ENCODE data around the gene FBXO34.

FBXO34 gene

DNA sequence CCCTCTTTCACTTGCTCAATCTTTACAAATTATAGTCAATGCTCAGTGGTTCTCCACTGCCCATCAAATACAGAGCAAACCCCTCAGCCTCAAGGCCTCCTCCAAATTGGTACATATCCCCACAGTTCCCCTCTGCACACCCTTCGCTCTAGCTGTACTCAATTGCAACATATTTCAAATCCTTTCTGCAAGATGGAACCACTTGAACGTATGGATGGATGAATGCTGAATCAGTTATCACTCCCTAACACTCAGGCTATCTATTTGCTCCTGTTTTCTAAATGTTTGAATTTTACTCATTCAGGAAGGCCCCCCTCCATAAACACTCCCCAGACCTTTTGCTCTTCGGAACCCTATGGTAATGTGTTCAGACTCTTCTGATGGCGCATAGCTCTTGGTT is 115.9 kb downstream of the FBXO34 start:
- DNase-seq = no peak

DNA sequence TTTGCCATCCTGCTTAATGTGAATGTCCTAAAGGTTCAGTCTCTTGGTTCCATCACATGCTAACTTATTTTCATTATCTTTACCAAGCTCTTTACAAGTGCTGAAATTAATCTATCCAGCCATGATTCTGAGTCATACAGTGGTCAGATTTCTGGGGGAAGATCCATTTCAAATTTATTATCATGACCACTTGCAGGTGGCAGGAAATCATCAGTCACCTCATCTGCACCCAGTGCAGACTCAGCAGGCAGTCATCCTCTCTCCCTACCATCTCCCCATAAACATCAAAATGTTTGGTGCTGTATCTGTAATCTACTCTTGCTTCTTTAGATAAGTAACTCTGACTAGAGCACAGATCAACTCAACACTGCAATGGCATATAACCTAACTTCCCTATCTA is 116.9 kb downstream of the FBXO34 start:
- no peak for DNase-seq

DNA sequence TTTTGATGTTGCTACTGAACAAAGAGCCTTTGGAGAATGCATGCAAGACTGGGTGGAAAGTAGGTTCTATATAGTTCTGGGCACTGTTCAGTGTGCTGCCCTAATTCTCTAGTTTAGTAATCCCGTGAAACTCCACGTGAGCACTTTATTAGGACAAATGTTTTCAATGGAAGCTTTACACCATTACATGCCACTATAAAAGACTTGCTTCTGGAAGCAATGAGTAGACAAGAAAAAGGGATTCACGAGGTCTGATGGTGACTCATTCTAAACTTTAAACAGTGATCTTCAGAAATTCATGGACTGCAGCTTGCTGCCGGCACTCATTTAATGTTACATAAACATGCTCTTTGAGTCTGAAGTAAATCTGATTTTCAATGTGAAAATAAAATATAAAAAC is 118.1 kb downstream of the FBXO34 start:
- DNase-seq = no peak

DNA sequence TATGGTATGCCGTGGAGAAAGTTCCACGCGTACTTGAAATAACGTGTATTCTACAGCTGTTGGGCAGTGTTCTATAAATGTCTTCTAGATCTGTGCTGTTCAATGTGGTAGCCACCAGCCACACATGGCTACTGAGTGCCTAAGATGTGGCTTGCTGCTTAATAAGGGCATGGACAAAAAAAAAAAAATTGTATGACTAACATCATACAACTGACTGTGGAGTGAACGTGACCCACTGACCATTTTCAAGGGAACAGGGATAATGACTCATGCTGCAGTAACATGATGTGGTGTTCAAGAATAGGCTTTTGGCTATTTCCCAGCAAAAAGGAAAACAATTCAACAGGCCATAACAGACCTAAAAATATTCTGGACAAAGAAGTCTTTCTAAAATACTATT is 127.5 kb downstream of the FBXO34 start:
- DNase-seq = no peak

DNA sequence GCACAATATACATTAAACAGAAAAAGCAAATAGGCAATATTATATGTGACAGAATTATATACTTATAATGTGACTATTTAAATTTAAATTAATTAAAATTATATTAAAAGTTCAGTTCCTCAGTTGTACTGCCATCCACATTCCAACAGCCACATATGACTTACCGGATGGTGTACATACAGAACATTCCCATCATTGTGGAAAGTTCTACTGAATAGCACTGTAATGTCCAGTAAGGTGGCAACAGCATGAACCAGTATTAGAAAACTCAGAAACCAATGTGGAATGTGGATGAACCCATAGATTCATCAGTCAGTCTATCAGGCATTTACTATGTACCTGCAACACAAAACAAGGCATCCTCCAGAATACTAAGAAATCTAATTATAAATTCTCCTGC is 128.0 kb downstream of the FBXO34 start:
- no peak for DNase-seq

DNA sequence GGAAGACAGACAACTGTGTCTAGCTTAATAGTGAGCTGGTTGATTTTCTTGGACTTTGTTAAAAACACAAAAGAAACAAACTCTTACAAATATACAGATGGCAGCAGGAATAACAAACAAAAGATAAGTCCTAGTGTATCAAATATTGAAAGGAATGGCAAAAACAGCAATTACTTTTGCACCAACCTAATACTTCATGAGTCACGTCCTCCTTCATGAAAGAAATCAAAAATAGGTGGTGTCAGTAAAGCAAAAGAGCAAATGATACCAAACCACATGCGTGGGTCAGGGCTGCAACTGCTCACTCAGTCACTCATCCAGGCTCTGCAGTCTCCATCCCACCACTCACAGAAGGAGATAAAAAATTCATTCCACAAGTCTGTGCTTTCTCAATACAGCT is 128.6 kb downstream of the FBXO34 start:
- no peak for DNase-seq

DNA sequence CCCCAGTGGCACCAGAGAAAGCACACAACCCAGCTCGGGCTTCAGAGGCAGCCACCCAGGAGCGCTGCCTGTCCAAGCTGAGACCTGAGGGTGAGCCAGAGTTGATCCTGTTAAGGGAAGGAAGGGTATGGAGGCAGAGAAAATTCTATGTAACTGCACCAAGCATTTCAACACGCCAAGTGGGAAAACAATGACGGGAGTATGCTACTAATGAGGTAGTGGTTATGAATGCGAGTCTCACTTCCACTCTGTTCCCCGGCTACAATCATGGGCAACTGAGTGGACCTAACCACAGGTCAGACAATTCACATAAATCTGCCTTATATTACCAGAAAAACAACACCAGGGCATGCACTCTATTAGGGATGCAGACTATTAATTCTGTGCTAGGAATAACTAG is 130.5 kb downstream of the FBXO34 start:
- no peak for DNase-seq

Measured in CD4-positive, alpha-beta T cell treated with Interferon gamma for 1 hour (primary cell).